Measurements from ENCODE around the gene PLA2G15. TPM values are rescaled to one million over a fixed set of nuclear protein-coding genes. Genes with fewer than 3 reads are reported as not detected.

PLA2G15 gene
- polyA plus RNA-seq, 1 of the 3 experiments (the other 2 are of a cell fraction) = 23.9 TPM

GRCh38 chr16:68253721-68254120 is 8.5 kb downstream of the PLA2G15 start:
- Histone ChIP-seq H3K27me3 (ENCODE audit: insufficient read depth) (no peaks in the 10 kb centered on the region), H3K36me3 (replicated peaks in 1 of 2; ENCODE audit: control insufficient read depth in 1 of 2, insufficient read depth in 2 of 2, low read length in 1 of 2) (peaks cover 8 to 13% of the 10 kb centered on the region in 2 experiments), H3K9me2 (no peaks in the 10 kb centered on the region), H3K4me1 (ENCODE audit: control insufficient read depth in 1 of 2, insufficient read depth in 2 of 2, low read depth in 1 of 2, low read length in 1 of 2) (peaks cover 0 to 6% of the 10 kb centered on the region in 2 experiments; a peak in 2 of 4 replicates), H3K4me2 (no peak overlapping the region), H3K9ac (no peak overlapping the region), H3K4me3 (ENCODE audit: low read depth in 2 of 2, low read length in 1 of 2) (no peak overlapping the region), H4K20me1 (ENCODE audit: insufficient read depth) (no peaks in the 10 kb centered on the region), H3K79me2 (ENCODE audit: insufficient read depth) (no peaks in the 10 kb centered on the region; the same call in 1 of the 2 replicates), H3K9me3 (no peaks in the 10 kb centered on the region), H2AFZ (ENCODE audit: low read depth) (no peak overlapping the region), H3K27ac (ENCODE audit: low read depth in 2 of 2, low read length in 1 of 2) (no peak overlapping the region), H3F3A (replicated peaks; ENCODE audit: insufficient read depth) (peaks cover 17% of the 10 kb centered on the region)
- POLR2A ChIA-PET = no interaction called here
- DNase-seq = no peak
- TF ChIP-seq TAF1 (IDR thresholded peaks at IDR 0.05; ENCODE audit: borderline replicate concordance, low read depth, low read length) (no peak), RCOR1 (IDR thresholded peaks at IDR 0.05; ENCODE audit: low read length) (no peak), USF2 (IDR thresholded peaks at IDR 0.05; ENCODE audit: borderline replicate concordance, low read depth, low read length) (no peak), SMC3 (IDR thresholded peaks at IDR 0.05; ENCODE audit: low read depth, low read length) (no peak), IRF3 (IDR thresholded peaks at IDR 0.05; ENCODE audit: low read depth, low read length) (no peak), RAD21 (IDR thresholded peaks at IDR 0.05; ENCODE audit: low read length) (no peak), REST (IDR thresholded peaks at IDR 0.05; ENCODE audit: low read depth, low read length) (no peak), TEAD4 (IDR thresholded peaks at IDR 0.05; ENCODE audit: borderline replicate concordance, insufficient read depth) (no peak)
- CTCF ChIA-PET = interaction anchor here (1.0 to 9.0 kb wide), 3 partner anchors 9 to 251 kb away, joined by 4 to 92 read pairs (median 8); partner anchors contain the start of gene SLC7A6
- 91% methylated on average over 4 of the region's 4 CpGs for WGBS (ENCODE audit: low lambda C conversion rate)

GRCh38 chr16:68255712-68256111 is 10.5 kb downstream of the PLA2G15 start:
- Histone ChIP-seq H3K9ac (no peak overlapping the region), H3K4me3 (ENCODE audit: low read depth in 2 of 2, low read length in 1 of 2) (no peak overlapping the region), H3F3A (replicated peaks; ENCODE audit: insufficient read depth) (peaks cover 17% of the 10 kb centered on the region), H3K27me3 (ENCODE audit: insufficient read depth) (no peaks in the 10 kb centered on the region), H3K79me2 (ENCODE audit: insufficient read depth) (no peaks in the 10 kb centered on the region), H3K27ac (ENCODE audit: low read depth in 2 of 2, low read length in 1 of 2) (no peak overlapping the region), H3K36me3 (replicated peaks in 1 of 2; ENCODE audit: control insufficient read depth in 1 of 2, insufficient read depth in 2 of 2, low read length in 1 of 2) (peaks cover 13 to 19% of the 10 kb centered on the region in 2 experiments), H2AFZ (ENCODE audit: low read depth) (no peak overlapping the region), H3K9me2 (no peaks in the 10 kb centered on the region), H4K20me1 (ENCODE audit: insufficient read depth) (no peaks in the 10 kb centered on the region), H3K4me1 (ENCODE audit: control insufficient read depth in 1 of 2, insufficient read depth in 2 of 2, low read depth in 1 of 2, low read length in 1 of 2) (peaks cover 0 to 6% of the 10 kb centered on the region in 2 experiments; a peak in 2 of 4 replicates), H3K9me3 (no peaks in the 10 kb centered on the region), H3K4me2 (no peak overlapping the region)
- 90% methylated on average over 13 of the region's 18 CpGs for WGBS (ENCODE audit: low lambda C conversion rate)
- TF ChIP-seq MAX (IDR thresholded peaks at IDR 0.05; ENCODE audit: low read depth) (no peak), IRF3 (IDR thresholded peaks at IDR 0.05; ENCODE audit: low read depth, low read length) (no peak), CTCF (IDR thresholded peaks at IDR 0.05) (no peak), GATA2 (CRISPR knock-in tag; IDR thresholded peaks at IDR 0.05) (no peak), FOXM1 (IDR thresholded peaks at IDR 0.05; ENCODE audit: low read depth) (no peak), MXI1 (IDR thresholded peaks at IDR 0.05; ENCODE audit: low read depth, low read length) (no peak)
- ChIA-PET CTCF (interaction anchor here (9.0 kb wide), 1 partner anchor 7 kb away, joined by 92 read pairs; the partner anchor contains the start of gene SLC7A6), POLR2A (no interaction called here)
- no peak for DNase-seq
